CD4-positive, alpha-beta T cell treated with Interleukin-6 at 100 ng/mL for 8 hours (primary cell): ENCODE measurements around the gene PRSS33.
A peak's percentile ranks its signal among the peaks of the same experiment; 100 is the strongest.

Experiments
- DNase-seq: peaks from one replicate; pipeline ENCODE4 v3.0.0-alpha.2; 2020; ENCODE audit warnings: mixed read lengths, low spot score

The PRSS33 gene

DNA sequence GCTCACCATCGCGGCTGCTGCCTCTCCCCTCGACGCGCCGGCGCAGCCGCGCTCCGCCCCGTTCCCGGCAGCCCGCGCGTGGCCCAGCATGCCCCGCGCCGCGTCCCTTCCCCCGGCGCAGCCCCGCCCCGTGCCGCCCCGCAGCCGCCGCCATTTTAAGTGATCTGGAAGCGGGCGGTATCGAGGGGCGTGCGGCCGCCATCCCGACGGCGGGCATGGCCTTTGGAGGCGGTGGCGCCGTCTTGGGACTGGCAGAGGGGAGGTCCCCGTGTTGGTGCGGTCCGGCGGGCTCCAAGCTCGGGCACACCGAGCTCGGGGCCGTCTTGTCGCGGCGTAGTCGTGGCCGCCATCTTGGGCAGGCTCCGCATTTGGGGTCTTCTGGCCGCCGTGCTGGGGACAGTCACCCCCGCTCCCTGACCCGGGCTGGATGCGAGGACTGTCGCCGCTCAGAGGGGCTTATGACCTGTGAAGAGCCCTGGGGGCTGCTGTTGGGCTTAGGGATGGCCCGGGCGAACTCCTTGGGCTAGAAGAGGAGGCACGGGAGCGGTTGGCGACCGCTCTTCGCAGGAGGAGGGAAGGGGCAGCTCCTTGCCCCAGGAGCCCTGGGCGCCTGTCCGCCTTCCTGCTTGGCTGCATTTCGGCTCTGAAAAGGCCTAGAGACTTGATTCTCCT is 10.0 kb downstream of the PRSS33 start, which contains the start of gene ELOB:
TSS of gene ELOB (minus strand) at position 50 of the 672 bp plus-strand sequence. CDS start at position 9, 41 bp downstream.
- DNase-seq: peak; percentile 86

DNA sequence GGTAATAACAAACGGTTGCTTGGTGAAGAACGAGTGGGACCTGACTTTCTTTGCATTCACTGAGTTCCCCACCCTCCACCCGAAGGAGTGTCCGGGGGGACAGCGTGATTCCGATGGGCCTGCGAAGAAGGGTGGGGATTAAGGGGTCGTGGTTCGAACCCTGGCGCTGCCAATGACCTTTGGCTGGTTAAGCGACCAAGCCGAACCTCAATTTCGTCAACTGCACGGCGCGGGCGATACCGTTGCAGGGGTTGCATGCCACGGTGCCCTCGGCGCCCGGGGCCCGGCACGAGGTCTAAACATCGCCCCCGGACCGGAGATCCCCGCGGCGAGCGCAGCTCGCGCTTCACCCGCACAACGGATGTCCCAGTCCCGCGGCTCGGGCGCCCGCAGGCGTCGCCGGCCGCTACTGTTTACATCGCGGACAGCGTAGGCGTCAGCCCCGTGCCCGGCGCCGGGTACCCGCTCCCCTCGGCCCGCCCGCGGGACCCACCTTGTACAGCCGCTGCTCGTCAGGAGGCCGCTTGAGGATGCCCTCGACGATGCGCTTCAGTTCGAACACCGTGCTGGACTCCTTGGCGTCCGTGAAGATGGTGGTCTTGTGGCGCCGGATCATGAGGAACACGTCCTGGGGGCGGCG is 10.7 kb downstream of the PRSS33 start:
- DNase-seq: no peak

DNA sequence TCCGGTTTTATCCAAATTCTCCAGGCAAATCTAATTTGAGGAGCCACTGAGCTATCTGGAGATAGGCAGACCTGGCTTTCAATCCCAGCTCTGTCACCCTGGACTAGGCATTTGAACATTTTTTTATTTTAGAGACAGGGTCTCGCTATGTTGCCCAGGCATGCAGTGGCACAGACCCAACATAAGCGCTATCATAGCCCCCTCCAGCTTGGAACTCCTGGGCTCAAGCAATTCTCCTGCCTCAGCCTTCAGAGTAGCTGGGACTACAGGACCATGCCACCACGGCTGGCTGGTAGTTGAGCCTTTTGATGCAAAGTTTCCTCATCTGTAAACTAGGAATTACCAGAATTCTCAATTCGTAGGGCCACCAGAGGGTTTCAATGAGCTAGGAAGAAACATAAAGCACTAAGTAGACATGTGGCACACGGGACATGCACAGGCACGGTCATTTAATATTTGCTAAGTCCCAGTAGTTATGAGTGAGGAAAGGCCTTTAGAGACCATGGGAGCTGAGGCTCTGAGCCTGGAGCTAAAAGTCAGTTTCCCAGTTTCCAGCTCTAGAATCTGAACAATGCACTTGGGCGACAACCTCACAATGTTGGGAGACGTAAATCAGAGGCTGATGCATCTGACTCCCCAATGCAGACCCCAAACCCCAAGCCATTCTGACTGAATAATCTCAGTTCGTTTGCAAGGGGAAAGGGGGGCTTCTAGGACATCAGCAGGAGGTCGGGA is 11.4 kb downstream of the PRSS33 start:
- DNase-seq: no peak

DNA sequence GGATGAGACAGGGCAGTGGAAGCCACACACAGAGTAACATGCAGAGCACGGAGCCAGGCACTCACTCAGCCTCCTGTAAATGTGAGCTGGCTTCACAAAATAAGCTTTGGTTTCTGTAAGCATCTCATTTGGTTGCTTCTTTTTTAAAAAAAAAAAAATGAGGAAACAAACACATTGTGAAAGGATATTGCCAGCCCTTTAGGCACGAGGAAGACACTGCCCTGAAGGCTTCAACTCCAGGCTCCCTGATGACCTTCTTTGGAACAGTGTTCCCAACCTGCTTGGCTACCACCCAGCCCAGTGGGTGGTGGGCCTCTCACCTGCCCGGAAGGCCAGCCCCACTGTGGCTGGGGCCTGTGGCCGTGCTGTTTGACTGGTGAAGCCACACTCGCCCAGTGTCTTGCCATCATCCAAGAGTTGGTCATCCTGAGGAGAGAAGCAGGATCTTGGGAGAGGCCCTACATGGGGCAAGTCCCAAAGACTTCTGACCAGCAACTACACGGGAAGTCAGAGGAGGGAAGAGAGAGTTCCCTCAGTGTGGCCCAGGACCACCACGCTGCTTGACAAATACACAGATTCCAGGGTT is 12.1 kb downstream of the PRSS33 start:
- DNase-seq: no peak

DNA sequence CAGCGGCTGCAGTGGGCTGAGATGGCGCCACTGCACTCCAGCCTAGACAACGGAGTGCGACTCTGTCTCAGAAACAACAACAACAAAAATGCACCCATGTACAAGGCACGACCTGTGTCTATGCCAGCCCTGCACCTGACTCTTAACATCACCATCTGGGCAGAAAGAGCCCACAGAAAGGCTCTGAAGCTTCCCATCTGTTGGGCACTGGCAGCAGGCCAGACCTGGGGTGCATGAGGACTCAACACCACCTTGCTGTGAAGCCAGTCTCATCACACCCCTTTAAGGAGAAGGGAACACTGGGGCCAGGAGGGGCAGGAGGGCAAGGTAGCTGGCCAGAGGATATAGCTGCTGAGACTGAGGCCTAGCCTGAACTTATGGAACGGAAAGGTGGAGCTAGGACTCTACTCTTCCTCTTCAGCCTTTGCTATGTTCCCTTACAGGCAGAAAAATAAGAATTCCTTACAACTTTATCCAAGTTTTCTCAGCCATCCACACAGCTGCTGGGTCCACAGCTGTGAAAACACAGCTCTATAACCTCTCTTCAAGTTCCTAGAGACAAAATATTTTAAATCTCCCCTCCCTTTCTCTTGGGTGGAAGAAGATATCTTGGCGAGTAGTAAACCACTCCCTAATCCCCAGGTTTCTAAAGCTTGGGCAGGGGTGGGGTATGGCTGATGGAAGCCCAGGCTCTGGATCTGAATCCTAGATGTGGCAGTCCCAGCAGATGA is 13.0 kb downstream of the PRSS33 start:
- no peak for DNase-seq

DNA sequence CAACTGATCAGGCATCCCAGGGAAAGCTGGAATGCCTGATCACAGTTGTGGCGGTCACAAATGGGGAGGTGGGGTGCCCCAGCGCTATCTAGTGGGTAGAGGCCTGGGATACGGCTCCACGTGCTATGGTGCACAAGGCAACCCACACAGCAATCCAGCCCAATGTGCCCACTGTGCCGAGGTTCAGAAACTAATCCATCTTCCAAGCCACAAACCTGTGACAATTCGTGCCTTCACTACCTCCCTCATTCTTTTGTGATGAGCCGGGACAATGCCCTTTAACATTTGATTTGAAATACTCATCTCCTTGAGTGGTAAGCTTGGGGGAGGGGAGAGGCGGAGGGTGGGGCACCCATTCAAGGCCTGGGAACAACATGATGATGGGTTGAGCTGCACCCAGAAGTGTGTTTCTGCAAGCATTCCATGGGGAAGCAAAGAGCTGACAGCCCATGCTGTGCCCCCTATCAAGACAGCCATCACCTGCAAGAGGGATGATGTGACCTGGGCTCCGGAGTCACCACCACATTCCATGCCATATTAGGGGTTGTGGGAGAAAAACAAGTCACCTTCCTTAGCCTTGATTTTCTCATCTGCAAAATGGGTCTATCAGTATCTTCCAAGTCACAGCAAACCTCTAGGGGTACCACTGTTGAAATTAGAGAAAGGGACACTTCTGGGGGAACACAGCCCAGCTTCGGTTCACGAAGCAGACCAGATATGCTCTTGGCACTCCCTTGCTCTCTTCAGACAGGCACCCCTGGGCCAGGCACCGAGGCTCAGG is 14.0 kb downstream of the PRSS33 start:
- DNase-seq: no peak

DNA sequence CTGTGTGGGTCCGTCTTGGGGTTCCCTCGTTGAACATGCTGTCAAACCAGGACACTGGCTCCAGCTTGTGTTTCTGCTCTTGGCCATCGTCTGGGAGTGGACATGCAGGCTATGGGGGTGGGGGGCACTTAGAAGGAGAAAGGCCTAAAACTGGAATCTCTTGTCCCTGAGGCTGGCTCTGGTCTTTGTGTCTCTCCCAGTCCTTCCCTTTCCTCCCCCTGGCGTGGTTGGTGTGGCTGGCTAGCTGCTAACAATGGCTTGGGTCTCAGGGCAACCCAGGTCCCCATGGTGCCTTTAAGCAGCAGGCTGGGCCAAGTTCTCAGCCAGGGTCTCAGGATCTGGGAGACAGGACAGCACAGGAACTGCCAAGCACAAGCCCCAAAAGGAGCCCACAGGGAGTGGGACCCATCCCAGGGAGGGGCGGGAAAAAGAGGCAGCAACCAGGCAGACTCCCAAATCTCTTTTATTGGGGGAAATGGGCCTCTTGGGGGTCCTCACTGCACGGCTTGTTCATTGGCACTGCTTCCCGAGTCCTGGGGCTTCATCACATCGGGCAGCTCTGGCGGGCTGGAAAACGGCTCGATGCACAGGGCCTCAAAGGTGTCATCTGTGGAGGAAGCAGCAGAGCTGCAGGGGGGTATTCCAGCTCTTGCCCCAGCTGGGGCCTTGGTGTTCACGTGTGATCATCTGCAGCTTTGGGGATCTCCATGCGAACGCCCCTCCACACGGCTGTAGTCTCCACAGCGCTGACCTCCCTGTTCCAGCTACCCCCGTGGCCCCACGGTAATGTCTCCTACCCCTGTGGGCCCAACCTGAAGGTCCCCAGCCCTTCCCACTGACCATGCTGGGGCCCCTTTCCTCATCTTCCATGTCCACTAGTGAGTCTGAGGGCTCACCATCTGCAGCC is 15.6 kb downstream of the PRSS33 start:
- no peak for DNase-seq

DNA sequence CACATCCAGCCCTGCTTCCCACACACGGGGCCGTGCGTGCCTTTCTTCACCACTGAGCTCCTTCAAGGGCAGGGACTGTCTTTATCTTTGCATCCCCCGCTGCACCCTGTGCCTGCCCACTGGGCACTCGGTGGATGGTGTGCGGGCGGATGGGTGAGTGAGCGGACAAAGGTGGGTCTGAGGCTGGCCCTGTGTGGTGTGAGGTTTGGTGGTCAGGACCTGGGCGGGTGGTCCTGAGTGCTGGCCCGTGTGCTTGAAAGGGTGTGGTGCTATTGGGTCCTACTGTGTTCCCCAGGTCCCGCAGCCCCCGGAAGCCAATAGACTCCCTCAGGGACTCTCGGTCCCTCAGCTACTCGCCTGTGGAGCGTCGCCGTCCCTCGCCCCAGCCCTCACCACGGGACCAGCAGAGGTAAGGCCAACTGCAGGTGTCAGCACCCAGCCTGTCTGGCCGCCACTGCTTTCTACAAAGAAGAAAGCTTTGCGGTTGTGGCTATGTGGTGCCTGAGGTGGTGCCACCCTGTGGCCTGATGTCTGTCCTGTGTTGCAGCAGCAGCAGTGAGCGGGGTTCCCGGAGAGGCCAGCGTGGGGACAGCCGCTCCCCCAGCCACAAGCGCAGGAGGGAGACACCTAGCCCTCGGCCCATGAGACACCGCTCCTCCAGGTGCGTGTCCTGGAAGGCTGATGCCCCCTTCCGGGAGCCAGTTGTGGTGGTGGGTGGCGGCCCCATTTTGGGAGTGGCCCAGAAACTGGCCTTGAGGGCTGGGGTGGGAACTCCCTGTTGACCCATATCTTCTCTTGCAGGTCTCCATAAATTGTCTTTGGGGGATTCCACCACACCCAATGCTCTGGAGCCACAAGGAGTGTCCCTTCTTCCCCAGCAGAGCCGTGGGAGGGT is 17.1 kb downstream of the PRSS33 start:
- no peak for DNase-seq

DNA sequence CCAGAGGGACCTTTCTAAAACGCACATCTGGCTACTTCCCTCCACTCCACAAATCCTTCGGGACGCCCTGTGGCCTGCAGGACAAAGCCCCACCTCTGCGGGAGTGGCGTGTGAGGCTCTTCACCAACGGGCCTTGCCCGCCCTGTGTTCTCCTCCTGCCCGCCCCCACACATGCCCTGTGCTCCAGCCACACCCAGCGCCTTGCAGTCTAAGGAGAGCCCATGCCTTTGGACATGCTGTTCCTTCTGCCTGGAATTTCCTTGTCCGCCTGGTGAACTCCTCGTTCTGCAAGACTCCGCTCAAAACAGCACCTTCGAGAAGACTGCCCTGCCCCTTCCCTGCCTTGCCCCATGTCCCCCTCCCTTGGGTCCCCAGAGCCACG is 17.7 kb downstream of the PRSS33 start:
- no peak for DNase-seq

DNA sequence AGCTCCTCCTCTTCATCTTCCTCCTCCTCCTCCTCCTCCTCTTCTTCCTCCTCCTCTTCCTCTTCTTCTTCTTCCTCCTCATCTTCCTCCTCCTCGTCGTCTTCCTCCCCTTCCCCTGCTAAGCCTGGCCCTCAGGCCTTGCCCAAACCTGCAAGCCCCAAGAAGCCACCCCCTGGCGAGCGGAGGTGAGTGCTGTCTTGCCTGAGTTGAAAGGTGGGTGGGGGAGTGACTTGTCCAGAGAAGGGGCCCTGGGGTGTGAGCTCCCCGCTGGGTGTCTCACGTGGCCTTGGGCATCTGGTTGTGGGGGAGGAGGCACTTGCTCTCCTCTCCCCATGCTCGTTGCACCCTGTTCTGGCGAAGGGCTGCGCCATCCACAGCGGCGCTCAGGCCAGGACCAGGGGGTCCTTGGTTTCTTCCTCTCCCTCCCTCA is 18.2 kb downstream of the PRSS33 start:
- no peak for DNase-seq

DNA sequence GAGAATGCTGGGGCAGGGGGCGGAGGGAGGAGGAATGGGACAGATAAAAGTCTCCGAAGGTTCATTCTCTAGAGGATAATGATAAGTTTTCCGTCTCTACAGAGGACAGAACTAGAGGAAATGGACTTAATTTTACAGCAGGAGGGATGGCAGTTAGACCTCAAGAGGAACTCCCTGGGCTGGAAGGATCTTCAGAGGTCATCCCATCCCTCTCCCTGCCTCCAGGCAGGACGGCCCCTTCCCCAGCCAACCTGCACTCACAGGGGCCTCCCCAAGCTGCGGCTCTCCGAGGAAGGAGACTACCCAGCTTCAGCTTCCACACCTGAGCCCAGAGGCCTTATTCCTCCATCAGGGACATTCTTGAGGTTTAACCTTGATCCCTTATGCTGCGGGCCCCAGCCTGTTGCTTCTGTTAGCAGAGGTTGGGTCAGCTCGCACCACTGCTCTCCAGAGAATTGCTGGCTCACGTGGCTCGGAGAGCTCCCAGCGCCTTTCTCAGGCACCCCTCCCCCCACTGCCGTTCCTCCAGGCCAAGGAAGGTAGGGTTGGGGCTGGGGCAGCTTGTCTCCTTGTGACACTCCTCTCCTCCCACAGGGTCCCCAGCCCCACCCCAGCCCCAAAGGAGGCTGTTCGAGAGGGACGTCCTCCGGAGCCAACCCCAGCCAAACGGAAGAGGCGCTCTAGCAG is 18.8 kb downstream of the PRSS33 start:
- no peak for DNase-seq

DNA sequence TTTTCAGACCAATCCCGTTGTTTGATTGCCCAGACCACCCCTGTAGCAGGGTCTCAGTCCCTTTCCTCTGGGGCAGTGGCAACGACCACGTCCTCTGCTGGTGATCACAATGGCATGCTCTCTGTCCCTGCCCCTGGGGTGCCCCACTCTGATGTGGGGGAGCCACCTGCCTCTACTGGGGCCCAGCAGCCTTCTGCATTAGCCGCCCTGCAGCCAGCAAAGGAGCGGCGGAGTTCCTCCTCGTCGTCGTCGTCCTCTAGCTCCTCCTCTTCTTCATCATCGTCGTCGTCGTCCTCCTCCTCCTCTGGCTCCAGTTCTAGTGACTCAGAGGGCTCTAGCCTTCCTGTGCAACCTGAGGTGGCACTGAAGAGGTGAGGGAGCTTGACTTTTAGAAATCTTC is 19.5 kb downstream of the PRSS33 start:
- DNase-seq: no peak

DNA sequence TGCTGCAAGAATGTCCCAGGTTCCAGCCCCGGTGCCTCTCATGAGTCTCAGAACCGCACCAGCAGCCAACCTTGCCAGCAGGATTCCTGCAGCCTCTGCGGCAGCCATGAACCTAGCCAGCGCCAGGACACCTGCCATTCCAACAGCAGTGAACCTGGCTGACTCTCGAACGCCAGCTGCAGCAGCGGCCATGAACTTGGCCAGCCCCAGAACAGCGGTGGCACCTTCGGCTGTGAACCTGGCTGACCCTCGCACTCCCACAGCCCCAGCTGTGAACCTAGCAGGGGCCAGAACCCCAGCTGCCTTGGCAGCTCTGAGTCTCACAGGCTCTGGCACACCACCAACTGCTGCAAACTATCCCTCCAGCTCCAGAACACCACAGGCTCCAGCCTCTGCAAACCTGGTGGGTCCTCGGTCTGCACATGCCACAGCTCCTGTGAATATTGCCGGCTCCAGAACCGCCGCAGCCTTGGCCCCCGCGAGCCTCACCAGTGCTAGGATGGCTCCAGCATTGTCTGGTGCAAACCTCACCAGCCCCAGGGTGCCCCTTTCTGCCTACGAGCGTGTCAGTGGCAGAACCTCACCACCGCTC is 20.1 kb downstream of the PRSS33 start:
- no peak for DNase-seq

DNA sequence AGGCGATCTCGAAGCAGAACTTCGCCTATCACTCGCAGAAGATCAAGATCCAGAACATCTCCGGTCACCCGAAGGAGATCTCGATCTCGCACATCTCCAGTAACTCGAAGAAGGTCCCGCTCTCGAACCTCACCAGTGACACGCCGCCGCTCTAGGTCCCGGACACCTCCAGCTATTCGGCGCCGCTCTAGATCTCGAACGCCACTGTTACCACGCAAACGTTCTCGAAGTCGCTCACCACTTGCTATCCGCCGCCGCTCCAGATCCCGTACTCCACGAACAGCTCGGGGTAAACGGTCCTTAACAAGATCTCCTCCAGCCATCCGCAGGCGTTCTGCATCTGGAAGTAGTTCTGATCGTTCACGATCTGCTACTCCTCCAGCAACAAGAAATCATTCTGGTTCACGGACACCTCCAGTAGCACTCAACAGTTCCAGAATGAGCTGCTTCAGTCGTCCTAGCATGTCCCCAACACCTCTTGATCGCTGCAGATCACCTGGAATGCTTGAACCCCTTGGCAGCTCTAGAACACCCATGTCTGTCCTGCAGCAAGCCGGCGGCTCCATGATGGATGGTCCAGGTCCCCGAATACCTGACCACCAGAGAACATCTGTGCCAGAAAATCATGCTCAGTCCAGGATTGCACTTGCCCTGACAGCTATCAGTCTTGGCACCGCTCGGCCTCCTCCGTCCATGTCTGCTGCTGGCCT is 20.8 kb downstream of the PRSS33 start:
- DNase-seq: no peak

DNA sequence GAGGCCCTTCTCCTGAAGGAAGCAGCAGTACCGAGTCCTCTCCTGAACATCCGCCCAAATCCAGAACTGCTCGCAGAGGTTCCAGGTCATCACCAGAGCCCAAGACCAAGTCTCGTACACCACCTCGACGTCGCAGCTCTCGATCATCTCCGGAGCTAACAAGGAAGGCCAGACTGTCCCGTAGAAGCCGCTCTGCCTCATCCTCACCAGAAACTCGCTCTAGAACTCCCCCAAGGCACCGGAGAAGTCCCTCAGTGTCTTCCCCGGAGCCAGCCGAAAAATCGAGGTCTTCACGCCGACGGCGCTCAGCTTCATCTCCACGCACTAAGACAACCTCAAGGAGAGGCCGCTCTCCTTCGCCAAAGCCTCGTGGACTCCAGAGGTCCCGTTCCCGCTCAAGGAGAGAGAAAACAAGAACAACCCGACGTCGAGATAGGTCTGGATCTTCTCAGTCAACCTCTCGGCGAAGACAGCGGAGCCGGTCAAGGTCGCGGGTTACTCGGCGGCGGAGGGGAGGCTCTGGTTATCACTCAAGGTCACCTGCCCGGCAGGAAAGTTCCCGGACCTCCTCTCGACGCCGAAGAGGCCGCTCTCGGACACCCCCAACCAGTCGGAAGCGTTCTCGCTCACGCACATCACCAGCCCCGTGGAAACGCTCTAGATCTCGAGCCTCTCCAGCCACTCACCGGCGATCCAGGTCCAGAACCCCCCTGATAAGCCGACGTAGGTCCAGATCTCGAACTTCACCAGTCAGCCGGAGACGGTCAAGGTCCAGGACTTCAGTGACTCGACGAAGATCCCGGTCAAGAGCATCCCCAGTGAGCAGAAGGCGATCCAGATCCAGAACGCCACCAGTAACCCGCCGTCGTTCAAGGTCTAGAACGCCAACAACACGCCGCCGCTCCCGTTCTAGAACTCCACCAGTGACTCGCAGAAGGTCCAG is 21.6 kb downstream of the PRSS33 start:
- no peak for DNase-seq

DNA sequence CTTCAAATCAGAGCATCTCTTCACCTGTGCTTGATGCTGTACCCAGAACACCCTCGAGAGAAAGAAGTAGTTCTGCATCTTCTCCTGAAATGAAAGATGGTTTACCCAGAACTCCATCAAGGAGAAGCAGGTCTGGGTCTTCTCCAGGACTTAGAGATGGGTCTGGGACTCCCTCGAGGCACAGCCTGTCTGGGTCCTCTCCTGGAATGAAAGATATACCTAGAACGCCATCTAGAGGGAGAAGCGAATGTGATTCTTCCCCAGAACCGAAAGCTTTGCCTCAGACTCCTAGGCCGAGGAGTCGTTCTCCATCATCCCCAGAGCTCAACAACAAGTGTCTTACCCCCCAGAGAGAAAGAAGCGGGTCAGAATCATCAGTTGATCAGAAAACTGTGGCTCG is 22.6 kb downstream of the PRSS33 start:
- no peak for DNase-seq
